Lung microvascular endothelial cell (primary cell): ENCODE results near the gene ANKRD61. TPM values are rescaled to one million over a fixed set of nuclear protein-coding genes. Genes with fewer than 3 reads are reported as not detected.
"Not testable (repeated sequence)": the region's sequence is repeated elsewhere in the genome, so short reads cannot be mapped to it uniquely, and the experiment has no call there.

ENCODE experiments used
- DNase-seq, 2 donors: peaks; one replicate each; pipeline versions ENCODE4 v3.0.0 to v3.0.0-alpha.2; 2010; ENCODE audit warnings: low read depth in 2 of 2
- total RNA-seq: library from RNA; depleted of rRNA; stranded (reverse); fragments of >200 nt; gene quantifications from 2 replicates; pipeline ENCODE4 v1.2.1, GENCODE V29; 2014

The ANKRD61 gene
- total RNA-seq: 0.22 TPM in 1 of 2 replicates, not detected in the other

- DNase-seq: no peak
Observed at GRCh38 chr7:6030988-6031387, at the start of gene ANKRD61. Gene ANKRD61 (plus strand): TSS chr7:6031376. CDS start chr7:6031376, 0 bp downstream.

- DNase-seq: not testable (repeated sequence)
Observed at GRCh38 chr7:5987061-5987460, 44.1 kb upstream of the ANKRD61 start.

- DNase-seq: peak; percentile 64 to 84
Observed at GRCh38 chr7:5997210-5997808, 33.9 kb upstream of the ANKRD61 start.

GRCh38 chr7:6007386-6007785 lies 23.8 kb upstream of the ANKRD61 start:
- DNase-seq: no peak

- DNase-seq: not testable (repeated sequence)
Observed at GRCh38 chr7:6007835-6008590, 23.2 kb upstream of the ANKRD61 start.

- peak; percentile 99 for DNase-seq
Observed at GRCh38 chr7:6008668-6009611, 22.2 kb upstream of the ANKRD61 start, which contains the start of the genes AIMP2 and PMS2. Gene AIMP2 (plus strand): TSS chr7:6009272. CDS start chr7:6009364, 92 bp downstream. Gene PMS2 (minus strand): TSS chr7:6009049. CDS start chr7:6009019, 30 bp downstream.

GRCh38 chr7:6010370-6010769 lies 20.8 kb upstream of the ANKRD61 start:
- DNase-seq: not testable (repeated sequence)

- no peak for DNase-seq
Observed at GRCh38 chr7:6011541-6011940, 19.6 kb upstream of the ANKRD61 start.

GRCh38 chr7:6012355-6013104 lies 18.6 kb upstream of the ANKRD61 start:
- no peak for DNase-seq

- DNase-seq: no peak
Observed at GRCh38 chr7:6015917-6016652, 15.1 kb upstream of the ANKRD61 start.

- no peak for DNase-seq
Observed at GRCh38 chr7:6016653-6016966, 14.6 kb upstream of the ANKRD61 start.

GRCh38 chr7:6020371-6021286 lies 10.5 kb upstream of the ANKRD61 start:
- DNase-seq: no peak

- DNase-seq: no peak
Observed at GRCh38 chr7:6022707-6023106, 8.5 kb upstream of the ANKRD61 start.

- no peak for DNase-seq
Observed at GRCh38 chr7:6023974-6024435, 7.2 kb upstream of the ANKRD61 start.

GRCh38 chr7:6026011-6026819 lies 5.0 kb upstream of the ANKRD61 start:
- DNase-seq: peak; percentile 65 to 67

GRCh38 chr7:6026820-6027311 lies 4.3 kb upstream of the ANKRD61 start:
- DNase-seq: no peak

- DNase-seq: no peak
Observed at GRCh38 chr7:6027806-6028365, 3.3 kb upstream of the ANKRD61 start.

- DNase-seq: no peak
Observed at GRCh38 chr7:6028563-6028962, 2.6 kb upstream of the ANKRD61 start.
